Upper lobe of left lung (tissue), 4 donors: Measurements from ENCODE around the gene TMEM132D.

Source experiments
- EP300 ChIP-seq, 4 donors: sonication (generic); formaldehyde crosslinking; IDR thresholded peaks; one replicate each; pipeline ENCODE4 v1.5.1; 2017; ENCODE audit warnings: antibody characterized with exemption in 4 of 4, control low read depth in 2 of 4
- POLR2A ChIP-seq, 4 donors: fragments of 450-650 bp; IDR thresholded peaks; one replicate each; pipeline ENCODE4 v1.5.1; 2016 to 2017; ENCODE audit warnings: antibody characterized with exemption in 4 of 4, mild to moderate bottlenecking in 2 of 4
- POLR2AphosphoS5 ChIP-seq, 2 donors: sonication (generic); formaldehyde crosslinking; IDR thresholded peaks; one replicate each; pipeline ENCODE4 v1.5.1; 2017; ENCODE audit warnings: antibody characterized with exemption in 2 of 2
- TF ChIP-seq, protein P1 (sequence below), 6 experiments: fragments of 450-650 bp in 4 of 6; fragments of 200-600 bp in 2 of 6; sonication (generic) in 2 of 6; IDR thresholded peaks; one replicate each; pipeline ENCODE4 v1.5.1; 2016 to 2019; ENCODE audit warnings: antibody characterized with exemption in 6 of 6

- TF ChIP-seq, protein P1, sequence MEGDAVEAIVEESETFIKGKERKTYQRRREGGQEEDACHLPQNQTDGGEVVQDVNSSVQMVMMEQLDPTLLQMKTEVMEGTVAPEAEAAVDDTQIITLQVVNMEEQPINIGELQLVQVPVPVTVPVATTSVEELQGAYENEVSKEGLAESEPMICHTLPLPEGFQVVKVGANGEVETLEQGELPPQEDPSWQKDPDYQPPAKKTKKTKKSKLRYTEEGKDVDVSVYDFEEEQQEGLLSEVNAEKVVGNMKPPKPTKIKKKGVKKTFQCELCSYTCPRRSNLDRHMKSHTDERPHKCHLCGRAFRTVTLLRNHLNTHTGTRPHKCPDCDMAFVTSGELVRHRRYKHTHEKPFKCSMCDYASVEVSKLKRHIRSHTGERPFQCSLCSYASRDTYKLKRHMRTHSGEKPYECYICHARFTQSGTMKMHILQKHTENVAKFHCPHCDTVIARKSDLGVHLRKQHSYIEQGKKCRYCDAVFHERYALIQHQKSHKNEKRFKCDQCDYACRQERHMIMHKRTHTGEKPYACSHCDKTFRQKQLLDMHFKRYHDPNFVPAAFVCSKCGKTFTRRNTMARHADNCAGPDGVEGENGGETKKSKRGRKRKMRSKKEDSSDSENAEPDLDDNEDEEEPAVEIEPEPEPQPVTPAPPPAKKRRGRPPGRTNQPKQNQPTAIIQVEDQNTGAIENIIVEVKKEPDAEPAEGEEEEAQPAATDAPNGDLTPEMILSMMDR (IDR thresholded peaks at IDR 0.05) = no peak
- no peak for TF ChIP-seq POLR2AphosphoS5 (IDR thresholded peaks at IDR 0.05)
- TF ChIP-seq POLR2A (IDR thresholded peaks at IDR 0.05) = no peak
- no peak for TF ChIP-seq EP300 (IDR thresholded peaks at IDR 0.05)
Measured at GRCh38 chr12:129791396-129791795, 112.4 kb downstream of the TMEM132D start.
